GM12801 (cell line): ENCODE results near the gene CSK.

Source experiments
- CTCF ChIP-seq: IDR thresholded peaks from one replicate; pipeline ENCODE4 v1.5.1; 2011; ENCODE audit warnings: control low read depth; ENCODE audit not compliant: insufficient read length; ENCODE audit errors: extremely low read depth

CSK gene

GRCh38 chr15:74808840-74809229, 27.0 kb downstream of the CSK start:
- no peak for TF ChIP-seq CTCF

- no peak for TF ChIP-seq CTCF
Measured at GRCh38 chr15:74809242-74809641, 27.4 kb downstream of the CSK start.

- TF ChIP-seq CTCF: no peak
Measured at GRCh38 chr15:74809956-74810355, 28.1 kb downstream of the CSK start.

GRCh38 chr15:74812533-74812932, 30.7 kb downstream of the CSK start, which contains the start of gene LMAN1L:
Gene LMAN1L (plus strand): TSS chr15:74812835. CDS start chr15:74812855, 20 bp downstream.
- TF ChIP-seq CTCF: no peak

- no peak for TF ChIP-seq CTCF
Measured at GRCh38 chr15:74815121-74815934, 33.4 kb downstream of the CSK start.

- no peak for TF ChIP-seq CTCF
Measured at GRCh38 chr15:74815961-74816360, 34.1 kb downstream of the CSK start.

- TF ChIP-seq CTCF: no peak
Measured at GRCh38 chr15:74816624-74817369, 34.9 kb downstream of the CSK start.
